Ishikawa (cell line): Measurements from ENCODE around the gene SLC35E2B.

Source experiments
- CEBPB ChIP-seq: IDR thresholded peaks from 2 replicates; pipeline ENCODE4 v1.6.1; 2012
- CREB1 ChIP-seq: IDR thresholded peaks from 2 replicates; pipeline ENCODE4 v1.6.1; 2012; ENCODE audit warnings: low read depth
- EGR1 ChIP-seq: IDR thresholded peaks from 2 replicates; pipeline ENCODE4 v1.6.1; 2012
- EP300 ChIP-seq: IDR thresholded peaks from 2 replicates; pipeline ENCODE4 v1.6.1; 2012; ENCODE audit warnings: borderline replicate concordance
- FOXM1 ChIP-seq: IDR thresholded peaks from 2 replicates; pipeline ENCODE4 v1.6.1; 2012; ENCODE audit warnings: low read depth, borderline replicate concordance
- NFIC ChIP-seq: IDR thresholded peaks from 2 replicates; pipeline ENCODE4 v1.6.1; 2012
- RAD21 ChIP-seq: IDR thresholded peaks from 2 replicates; pipeline ENCODE4 v1.6.1; 2012; ENCODE audit warnings: low read depth
- REST ChIP-seq: IDR thresholded peaks from 2 replicates; pipeline ENCODE4 v1.6.1; 2012; ENCODE audit warnings: low read depth, mild to moderate bottlenecking
- TAF1 ChIP-seq: IDR thresholded peaks from 2 replicates; pipeline ENCODE4 v1.6.1; 2012; ENCODE audit warnings: low read depth, mild to moderate bottlenecking
- TCF12 ChIP-seq: IDR thresholded peaks from 2 replicates; pipeline ENCODE4 v1.6.1; 2012; ENCODE audit warnings: low read depth
- TEAD4 ChIP-seq: IDR thresholded peaks from 2 replicates; pipeline ENCODE4 v1.6.1; 2012
- YY1 ChIP-seq: IDR thresholded peaks from 2 replicates; pipeline ENCODE4 v1.6.1; 2012; ENCODE audit warnings: low read depth
- ZBTB7A ChIP-seq: IDR thresholded peaks from 2 replicates; pipeline ENCODE4 v1.6.1; 2012; ENCODE audit warnings: low read depth
- TF ChIP-seq, protein P1 (sequence below): IDR thresholded peaks from 2 replicates; pipeline ENCODE4 v1.6.1; 2012
- TF ChIP-seq, protein P2 (sequence below): IDR thresholded peaks from 2 replicates; pipeline ENCODE4 v1.6.1; 2012

SLC35E2B gene

DNA sequence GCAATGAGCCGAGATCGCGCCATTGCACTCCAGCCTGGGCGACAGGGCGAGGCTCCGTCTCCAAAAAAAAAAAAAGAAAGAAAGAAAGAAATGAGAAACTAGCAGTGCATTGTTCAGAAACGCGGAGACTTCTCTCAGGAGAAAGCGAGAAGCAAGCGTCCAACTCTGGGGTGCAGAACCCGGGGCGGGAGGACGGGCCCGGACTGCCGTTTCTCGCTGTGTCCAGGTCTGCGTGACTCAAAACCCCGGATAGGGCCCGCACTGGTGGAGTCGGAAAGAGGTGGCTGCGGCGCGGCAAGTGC lies 77.7 kb downstream of the SLC35E2B start:
- peak; percentile 9; the same call in 1 of the 2 replicates for TF ChIP-seq TAF1
- no peak for TF ChIP-seq RAD21

DNA sequence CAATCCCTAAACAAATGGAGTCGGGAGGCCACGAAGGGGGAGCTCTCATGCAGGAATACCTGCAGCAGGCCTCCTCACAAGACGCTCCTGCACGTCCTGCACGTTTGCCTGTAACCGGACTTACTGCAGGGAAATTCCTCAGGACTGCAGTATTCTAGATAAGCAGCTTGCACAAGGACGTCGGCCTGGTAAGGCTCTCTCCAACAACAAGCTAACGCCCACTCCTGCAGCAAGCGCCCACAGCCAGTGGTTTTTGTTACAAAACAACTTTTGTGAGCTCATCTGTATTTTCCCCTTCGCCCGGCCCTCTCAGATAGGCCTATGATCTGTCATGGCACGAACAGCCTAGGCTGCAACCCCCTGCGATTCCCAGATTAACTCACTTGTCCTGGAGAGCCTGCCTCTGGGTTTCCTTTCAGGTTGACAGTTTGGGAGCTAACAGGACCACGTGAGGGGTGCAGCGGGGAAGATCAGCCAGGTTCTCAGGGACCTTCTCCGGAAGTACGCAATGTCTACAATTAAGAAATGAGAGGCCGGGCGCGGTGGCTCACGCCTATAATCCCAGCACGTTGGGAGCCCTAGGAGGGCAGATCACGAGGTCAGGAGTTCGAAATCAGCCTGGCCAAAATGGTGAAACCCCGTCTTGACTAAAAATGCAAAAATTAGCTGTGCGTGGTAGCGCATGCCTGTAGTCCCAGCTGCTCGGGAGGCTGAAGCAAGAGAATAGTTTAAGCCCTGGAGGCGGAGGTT lies 78.2 kb downstream of the SLC35E2B start:
- TF ChIP-seq TCF12 (no peak), TEAD4 (no peak), ZBTB7A (no peak), RAD21 (no peak), EGR1 (no peak)

- TF ChIP-seq FOXM1 (no peak), RAD21 (no peak), EP300 (no peak), TEAD4 (no peak), CEBPB (no peak), REST (no peak), ZBTB7A (no peak), EGR1 (no peak), TAF1 (no peak)
- TF ChIP-seq, protein P1, sequence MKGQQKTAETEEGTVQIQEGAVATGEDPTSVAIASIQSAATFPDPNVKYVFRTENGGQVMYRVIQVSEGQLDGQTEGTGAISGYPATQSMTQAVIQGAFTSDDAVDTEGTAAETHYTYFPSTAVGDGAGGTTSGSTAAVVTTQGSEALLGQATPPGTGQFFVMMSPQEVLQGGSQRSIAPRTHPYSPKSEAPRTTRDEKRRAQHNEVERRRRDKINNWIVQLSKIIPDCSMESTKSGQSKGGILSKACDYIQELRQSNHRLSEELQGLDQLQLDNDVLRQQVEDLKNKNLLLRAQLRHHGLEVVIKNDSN = no peak
- TF ChIP-seq, protein P2, sequence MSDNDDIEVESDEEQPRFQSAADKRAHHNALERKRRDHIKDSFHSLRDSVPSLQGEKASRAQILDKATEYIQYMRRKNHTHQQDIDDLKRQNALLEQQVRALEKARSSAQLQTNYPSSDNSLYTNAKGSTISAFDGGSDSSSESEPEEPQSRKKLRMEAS = no peak
Measured at GRCh38 chr1:1613509-1614082, 79.0 kb downstream of the SLC35E2B start.

GRCh38 chr1:1612104-1612400 lies 80.5 kb downstream of the SLC35E2B start:
- TF ChIP-seq TEAD4 (no peak), RAD21 (no peak), TCF12 (no peak), EGR1 (no peak), REST (no peak), FOXM1 (no peak), TAF1 (no peak), EP300 (no peak), YY1 (no peak), CEBPB (no peak), CREB1 (no peak), ZBTB7A (no peak), NFIC (no peak)
- TF ChIP-seq, protein P2 = no peak
- TF ChIP-seq, protein P1 = no peak

DNA sequence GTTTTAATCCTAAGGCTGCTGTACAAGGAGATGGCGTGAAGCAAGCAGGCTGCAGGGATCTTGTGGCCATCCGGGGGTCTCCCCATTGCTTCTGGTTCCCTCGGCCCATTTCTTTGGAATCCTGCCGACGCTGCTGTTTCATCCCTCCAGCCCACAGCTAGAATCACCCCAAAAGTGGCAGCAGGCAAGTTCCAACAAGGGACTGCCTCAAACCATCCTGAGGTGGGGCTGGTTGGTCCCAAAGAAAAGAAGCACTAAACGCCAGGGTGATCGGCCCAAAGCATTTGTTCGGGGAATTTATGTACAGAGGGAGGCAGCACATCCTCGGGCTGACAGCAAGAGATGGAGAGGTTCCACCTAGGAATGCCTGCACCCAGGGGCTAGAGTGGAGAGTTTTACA lies 81.8 kb downstream of the SLC35E2B start:
- TF ChIP-seq FOXM1 = no peak
- no peak for TF ChIP-seq NFIC
- no peak for TF ChIP-seq ZBTB7A
- TF ChIP-seq, protein P1 = no peak
- no peak for TF ChIP-seq CREB1
- TF ChIP-seq RAD21 = no peak
- TF ChIP-seq EP300 = no peak
- TF ChIP-seq TAF1 = no peak
- TF ChIP-seq CEBPB = no peak
- no peak for TF ChIP-seq TCF12
- no peak for TF ChIP-seq YY1
- TF ChIP-seq EGR1 = no peak
- no peak for TF ChIP-seq REST
- TF ChIP-seq, protein P2 = no peak
- TF ChIP-seq TEAD4 = no peak
